ENCODE measurements around the gene CALCA.

Gene CALCA

GRCh38 chr11:14938936-14939335 lies 33.2 kb downstream of the CALCA start:
- DNase-seq, result no peak

- no peak for DNase-seq
Observed at GRCh38 chr11:14934641-14935351, 37.4 kb downstream of the CALCA start.

- DNase-seq, result no peak
Observed at GRCh38 chr11:14932447-14932846, 39.7 kb downstream of the CALCA start.

- DNase-seq, result no peak
Observed at GRCh38 chr11:14930369-14930768, 41.8 kb downstream of the CALCA start.

- DNase-seq, result no peak
Observed at GRCh38 chr11:14927146-14927545, 45.0 kb downstream of the CALCA start.

GRCh38 chr11:14924318-14924717 lies 47.8 kb downstream of the CALCA start:
- no peak for DNase-seq
